Measurements from ENCODE around the gene SLC25A17.

DNA sequence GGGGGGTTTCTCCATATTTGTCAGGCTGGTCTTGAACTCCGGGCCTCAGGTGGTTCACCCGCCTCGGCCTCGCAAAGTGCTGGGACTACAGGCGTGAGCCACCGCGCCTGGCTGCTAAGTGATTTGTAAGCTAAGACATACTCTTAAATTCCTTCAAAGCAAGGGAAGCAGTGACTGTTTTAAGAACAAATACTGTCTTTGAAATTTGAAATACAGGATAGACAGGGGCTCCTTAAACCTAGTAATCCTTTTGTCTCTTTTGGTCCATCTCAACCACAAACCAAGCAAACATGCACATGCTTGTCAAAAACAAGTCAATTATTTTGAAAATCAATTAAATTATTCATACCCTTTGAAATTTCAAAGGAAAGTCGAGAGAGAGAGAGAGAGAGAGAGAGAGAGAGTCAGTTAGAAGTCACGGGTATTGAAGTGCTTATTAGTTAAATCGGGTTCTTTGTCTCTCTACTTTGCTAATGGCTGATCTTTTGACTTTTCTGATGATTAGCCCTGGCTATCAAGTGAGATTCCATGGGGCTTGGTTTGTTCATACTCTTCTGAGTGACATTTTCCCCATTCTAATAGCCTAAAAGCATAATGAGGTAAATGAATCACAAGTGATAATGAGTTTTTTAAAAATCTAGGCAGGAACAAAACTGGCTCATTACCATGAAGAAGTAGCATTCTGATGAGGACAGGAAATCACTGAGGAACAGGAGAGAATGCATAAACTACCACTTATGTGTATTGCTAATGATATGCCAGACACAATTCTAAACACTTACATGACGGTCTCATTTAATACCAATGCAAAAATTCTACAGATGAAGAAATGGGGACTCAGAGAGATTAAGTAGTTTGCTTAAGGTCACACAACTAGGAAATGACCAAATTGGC is 91.8 kb downstream of the SLC25A17 start:
- no peak for TF ChIP-seq EZH2 (IDR thresholded peaks at IDR 0.05; ENCODE audit: low read length, missing control alignments)
- TF ChIP-seq, protein P1, sequence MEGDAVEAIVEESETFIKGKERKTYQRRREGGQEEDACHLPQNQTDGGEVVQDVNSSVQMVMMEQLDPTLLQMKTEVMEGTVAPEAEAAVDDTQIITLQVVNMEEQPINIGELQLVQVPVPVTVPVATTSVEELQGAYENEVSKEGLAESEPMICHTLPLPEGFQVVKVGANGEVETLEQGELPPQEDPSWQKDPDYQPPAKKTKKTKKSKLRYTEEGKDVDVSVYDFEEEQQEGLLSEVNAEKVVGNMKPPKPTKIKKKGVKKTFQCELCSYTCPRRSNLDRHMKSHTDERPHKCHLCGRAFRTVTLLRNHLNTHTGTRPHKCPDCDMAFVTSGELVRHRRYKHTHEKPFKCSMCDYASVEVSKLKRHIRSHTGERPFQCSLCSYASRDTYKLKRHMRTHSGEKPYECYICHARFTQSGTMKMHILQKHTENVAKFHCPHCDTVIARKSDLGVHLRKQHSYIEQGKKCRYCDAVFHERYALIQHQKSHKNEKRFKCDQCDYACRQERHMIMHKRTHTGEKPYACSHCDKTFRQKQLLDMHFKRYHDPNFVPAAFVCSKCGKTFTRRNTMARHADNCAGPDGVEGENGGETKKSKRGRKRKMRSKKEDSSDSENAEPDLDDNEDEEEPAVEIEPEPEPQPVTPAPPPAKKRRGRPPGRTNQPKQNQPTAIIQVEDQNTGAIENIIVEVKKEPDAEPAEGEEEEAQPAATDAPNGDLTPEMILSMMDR (conservative IDR thresholded peaks at IDR 0.05 in 1 of 2, IDR thresholded peaks at IDR 0.05 in 1 of 2; ENCODE audit: low read depth in 1 of 2, low read length in 2 of 2) = no peak

Data from fibroblast of lung (primary cell).